CD14-positive monocyte (primary cell): ENCODE measurements around the gene PSMA4. TPM values are rescaled to one million over a fixed set of nuclear protein-coding genes. Genes with fewer than 3 reads are reported as not detected.

ENCODE experiments used
- DNase-seq, 3 donors: peaks; one replicate each; pipeline ENCODE4 v3.0.0-alpha.2; 2011 to 2022
- H2AFZ ChIP-seq: 2 replicates; pipeline ENCODE4 v1.6.0; 2012; ENCODE audit warnings: mild to moderate bottlenecking, low read depth, low read length, inconsistent platforms; ENCODE audit not compliant: insufficient read depth, poor library complexity, severe bottlenecking
- H3K27ac ChIP-seq, 2 donors: 1 replicate in 1 of 2; 2 replicates in 1 of 2; pipeline ENCODE4 v1.5.1; 2012 to 2013; ENCODE audit warnings: low read length in 2 of 2, control low read depth in 1 of 2, inconsistent platforms in 1 of 2, low read depth in 1 of 2, mild to moderate bottlenecking in 1 of 2
- H3K27me3 ChIP-seq, 2 donors: one replicate each; pipeline versions ENCODE4 v1.6.0 to v1.6.1; 2011 to 2013; ENCODE audit warnings: low read length in 2 of 2; ENCODE audit not compliant: control insufficient read depth in 2 of 2, insufficient read depth in 2 of 2
- H3K36me3 ChIP-seq, 2 donors: replicated peaks in 1 of 2; 1 replicate in 1 of 2; 2 replicates in 1 of 2; pipeline versions ENCODE4 v1.5.1 to v1.6.1; 2012 to 2013; ENCODE audit warnings: low read length in 2 of 2, control low read depth in 1 of 2, inconsistent platforms in 1 of 2, mild to moderate bottlenecking in 1 of 2; ENCODE audit not compliant: insufficient read depth in 2 of 2, control insufficient read depth in 1 of 2
- H3K4me1 ChIP-seq, 2 donors: 1 replicate in 1 of 2; 2 replicates in 1 of 2; pipeline versions ENCODE4 v1.5.1 to v1.6.1; 2012 to 2013; ENCODE audit warnings: low read length in 2 of 2, control low read depth in 1 of 2, inconsistent platforms in 1 of 2, mild to moderate bottlenecking in 1 of 2, moderate library complexity in 1 of 2; ENCODE audit not compliant: insufficient read depth in 2 of 2, control insufficient read depth in 1 of 2
- H3K4me2 ChIP-seq: replicated peaks from 2 replicates; pipeline ENCODE3; 2012; ENCODE audit warnings: low read length, moderate library complexity, mild to moderate bottlenecking; ENCODE audit not compliant: poor library complexity, severe bottlenecking; ENCODE audit errors: extremely low read depth
- H3K4me3 ChIP-seq, 3 experiments: fragments of 200-600 bp in 1 of 3; sonication (generic) in 1 of 3; replicated peaks in 1 of 3; 1 replicate in 2 of 3; 2 replicates in 1 of 3; pipeline ENCODE4 v1.5.1; 2011 to 2013; ENCODE audit warnings: low read length in 3 of 3, mild to moderate bottlenecking in 3 of 3, control low read depth in 2 of 3, low read depth in 2 of 3, inconsistent platforms in 1 of 3, moderate library complexity in 1 of 3
- H3K79me2 ChIP-seq: 2 replicates; pipeline ENCODE4 v1.6.0; 2012; ENCODE audit warnings: mild to moderate bottlenecking, control low read depth, inconsistent platforms, low read length, moderate library complexity; ENCODE audit not compliant: insufficient read depth
- H3K9ac ChIP-seq: 2 replicates; pipeline ENCODE4 v1.6.0; 2017; ENCODE audit warnings: low read length, mild to moderate bottlenecking; ENCODE audit not compliant: insufficient read depth, poor library complexity, severe bottlenecking
- H3K9me3 ChIP-seq, 2 donors: replicated peaks in 1 of 2; 1 replicate in 1 of 2; 2 replicates in 1 of 2; pipeline versions ENCODE4 v1.5.1 to v1.6.1; 2012 to 2013; ENCODE audit warnings: low read length in 2 of 2, control low read depth in 1 of 2; ENCODE audit not compliant: control insufficient read depth in 1 of 2, insufficient read depth in 1 of 2
- H4K20me1 ChIP-seq: 2 replicates; pipeline ENCODE4 v1.6.0; 2012; ENCODE audit warnings: mild to moderate bottlenecking, low read length, control low read depth, moderate library complexity; ENCODE audit not compliant: insufficient read depth
- H3K27ac Mint-ChIP-seq, 7 donors: one replicate each; pipeline ENCODE4 v1.8.0; 2020; ENCODE audit warnings: mild to moderate bottlenecking in 7 of 7, mixed read lengths in 7 of 7, moderate library complexity in 6 of 7, inconsistent platforms in 2 of 7
- H3K27me3 Mint-ChIP-seq, 3 donors: one replicate each; pipeline ENCODE4 v1.8.0; 2021 to 2022; ENCODE audit warnings: low read depth in 3 of 3, mild to moderate bottlenecking in 3 of 3, mixed read lengths in 3 of 3, moderate library complexity in 3 of 3, inconsistent platforms in 1 of 3
- H3K36me3 Mint-ChIP-seq, 2 donors: one replicate each; pipeline ENCODE4 v1.8.0; 2020; ENCODE audit warnings: mixed read lengths in 2 of 2, inconsistent platforms in 1 of 2, mild to moderate bottlenecking in 1 of 2
- H3K4me1 Mint-ChIP-seq: one replicate; pipeline ENCODE4 v1.8.0; 2020; ENCODE audit warnings: mild to moderate bottlenecking, mixed read lengths
- H3K4me3 Mint-ChIP-seq, 2 donors: one replicate each; pipeline ENCODE4 v1.8.0; 2020; ENCODE audit warnings: mild to moderate bottlenecking in 2 of 2, mixed read lengths in 2 of 2, moderate library complexity in 1 of 2
- H3K9me3 Mint-ChIP-seq, 7 donors: one replicate each; pipeline ENCODE4 v1.8.0; 2020 to 2022; ENCODE audit warnings: mixed read lengths in 7 of 7, mild to moderate bottlenecking in 6 of 7, moderate library complexity in 6 of 7, inconsistent platforms in 2 of 7
- WGBS: methylation state at CpG from one replicate; pipeline ENCODE4 v1.1.5; 2013; ENCODE audit warnings: missing lambda C conversion rate; ENCODE audit not compliant: insufficient coverage; 5-methylcytosine and 5-hydroxymethylcytosine counted together
- intact Hi-C, 2 donors: fragments of 100-400 bp; cut with micrococcal nuclease; formaldehyde crosslinking; loops; one replicate each; pipeline versions ENCODE4 v1.15.0 to v1.15.1; 2023
- polyA plus RNA-seq, 3 donors: library from polyadenylated mRNA; depleted of rRNA in 1 of 3; unstranded in 2 of 3; stranded (reverse) in 1 of 3; fragments of 300-500 nt in 2 of 3; fragments of >200 nt in 1 of 3; fragmentation: Illumina TruSeq in 2 of 3; gene quantifications; 1 replicate in 2 of 3; 2 replicates in 1 of 3; pipeline ENCODE4 v1.2.3, GENCODE V29; 2012 to 2021
- TF ChIP-seq, protein P1 (sequence below): fragments of 200-600 bp; IDR thresholded peaks from one replicate; pipeline ENCODE4 v1.8.0; 2022; ENCODE audit warnings: antibody characterized with exemption, mild to moderate bottlenecking

The PSMA4 gene
- polyA plus RNA-seq, 3 donors: 121 to 421 (median 406) TPM

DNA sequence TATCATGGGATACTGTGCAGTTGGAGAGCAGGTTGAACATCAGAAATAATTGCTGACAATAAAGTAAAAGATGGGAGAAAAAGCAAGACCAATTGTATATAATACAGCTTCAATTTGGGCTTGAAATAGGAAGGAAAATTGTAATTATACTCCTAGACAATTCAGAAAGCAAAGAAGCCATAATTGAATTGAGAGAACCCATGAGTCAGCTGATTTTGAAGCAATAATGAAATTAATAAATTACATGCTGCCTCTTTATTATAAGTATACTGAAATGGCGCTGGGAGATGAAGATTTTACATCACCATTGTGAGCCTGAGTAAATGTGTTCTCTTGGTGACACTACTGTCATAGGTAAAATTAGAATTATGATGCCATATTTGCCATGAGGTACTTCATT is 57.3 kb downstream of the PSMA4 start:
- Histone ChIP-seq H3K4me1 (no peaks in the 10 kb centered on the region), H3K9me3 (no peaks in the 10 kb centered on the region), H3K9ac (no peak overlapping the region), H3K79me2 (no peaks in the 10 kb centered on the region), H3K27ac (no peak overlapping the region), H3K27me3 (no peaks in the 10 kb centered on the region), H4K20me1 (no peaks in the 10 kb centered on the region), H2AFZ (no peak overlapping the region), H3K4me2 (no peak overlapping the region), H3K4me3 (no peak overlapping the region), H3K36me3 (no peaks in the 10 kb centered on the region)
- TF ChIP-seq, protein P1, sequence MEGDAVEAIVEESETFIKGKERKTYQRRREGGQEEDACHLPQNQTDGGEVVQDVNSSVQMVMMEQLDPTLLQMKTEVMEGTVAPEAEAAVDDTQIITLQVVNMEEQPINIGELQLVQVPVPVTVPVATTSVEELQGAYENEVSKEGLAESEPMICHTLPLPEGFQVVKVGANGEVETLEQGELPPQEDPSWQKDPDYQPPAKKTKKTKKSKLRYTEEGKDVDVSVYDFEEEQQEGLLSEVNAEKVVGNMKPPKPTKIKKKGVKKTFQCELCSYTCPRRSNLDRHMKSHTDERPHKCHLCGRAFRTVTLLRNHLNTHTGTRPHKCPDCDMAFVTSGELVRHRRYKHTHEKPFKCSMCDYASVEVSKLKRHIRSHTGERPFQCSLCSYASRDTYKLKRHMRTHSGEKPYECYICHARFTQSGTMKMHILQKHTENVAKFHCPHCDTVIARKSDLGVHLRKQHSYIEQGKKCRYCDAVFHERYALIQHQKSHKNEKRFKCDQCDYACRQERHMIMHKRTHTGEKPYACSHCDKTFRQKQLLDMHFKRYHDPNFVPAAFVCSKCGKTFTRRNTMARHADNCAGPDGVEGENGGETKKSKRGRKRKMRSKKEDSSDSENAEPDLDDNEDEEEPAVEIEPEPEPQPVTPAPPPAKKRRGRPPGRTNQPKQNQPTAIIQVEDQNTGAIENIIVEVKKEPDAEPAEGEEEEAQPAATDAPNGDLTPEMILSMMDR: no peak
- no peak overlapping the region for H3K4me3 Mint-ChIP-seq
- H3K27ac Mint-ChIP-seq: peak overlapping the region in 1 of 7 donors; percentile 4
- DNase-seq: no peak
- no peaks in the 10 kb centered on the region for H3K4me1 Mint-ChIP-seq
- no peaks in the 10 kb centered on the region for H3K36me3 Mint-ChIP-seq
- peaks cover 0 to 2% (median 0%) of the 10 kb centered on the region in 3 donors for H3K27me3 Mint-ChIP-seq
- intact Hi-C loops: no loop called here
- H3K9me3 Mint-ChIP-seq: peaks cover 0 to 1% (median 0%) of the 10 kb centered on the region in 7 donors
- no CpG with 5 or more reads among the region's 1 CpG for WGBS

DNA sequence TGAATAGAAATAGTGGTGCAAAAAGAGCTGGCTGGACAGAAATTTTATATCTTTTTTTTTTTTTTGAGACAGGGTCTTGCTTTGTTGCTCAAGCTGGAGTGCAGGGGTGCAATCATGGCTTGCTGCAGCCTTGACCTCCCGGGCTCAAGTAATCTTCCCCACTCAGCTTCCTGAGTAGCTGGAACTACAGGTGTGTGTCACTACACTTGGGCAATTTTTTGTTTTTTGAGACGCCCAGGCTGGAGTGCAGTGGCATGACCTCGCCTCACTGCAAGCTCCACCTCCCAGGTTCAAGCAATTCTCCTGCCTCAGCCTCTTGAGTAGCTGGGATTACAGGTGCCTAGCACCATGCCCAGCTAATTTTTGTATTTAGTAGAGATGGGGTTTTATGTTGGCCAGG is 58.1 kb downstream of the PSMA4 start:
- H3K27me3 ChIP-seq: no peaks in the 10 kb centered on the region
- no peaks in the 10 kb centered on the region for H3K36me3 Mint-ChIP-seq
- H3K9ac ChIP-seq: no peak overlapping the region
- DNase-seq: no peak
- no peak overlapping the region for H3K4me3 ChIP-seq
- H3K36me3 ChIP-seq: no peaks in the 10 kb centered on the region
- H3K9me3 Mint-ChIP-seq: peaks cover 0 to 1% (median 0%) of the 10 kb centered on the region in 7 donors
- H3K4me2 ChIP-seq: no peak overlapping the region
- H3K9me3 ChIP-seq: no peaks in the 10 kb centered on the region
- no peaks in the 10 kb centered on the region for H3K4me1 Mint-ChIP-seq
- H3K79me2 ChIP-seq: no peaks in the 10 kb centered on the region
- no peak overlapping the region for H3K27ac ChIP-seq
- H4K20me1 ChIP-seq: no peaks in the 10 kb centered on the region
- no peak overlapping the region for H2AFZ ChIP-seq
- H3K27me3 Mint-ChIP-seq: peaks cover 0 to 5% (median 2%) of the 10 kb centered on the region in 3 donors
- no peaks in the 10 kb centered on the region for H3K4me1 ChIP-seq
- H3K27ac Mint-ChIP-seq: no peak overlapping the region
- H3K4me3 Mint-ChIP-seq: no peak overlapping the region
- WGBS: 76% methylated on average over 2 of the region's 3 CpGs
- TF ChIP-seq, protein P1: no peak
- intact Hi-C loops: no loop called here
